Mononuclear cell (primary cell): ENCODE data around the gene TRMT44. TPM values are rescaled to one million over a fixed set of nuclear protein-coding genes. Genes with fewer than 3 reads are reported as not detected.
"Not testable (repeated sequence)": the region's sequence is repeated elsewhere in the genome, so short reads cannot be mapped to it uniquely, and the experiment has no call there.

Experiments
- H3K27me3 ChIP-seq: 2 replicates; pipeline ENCODE4 v1.6.0; 2011; ENCODE audit warnings: low read length, control low read depth; ENCODE audit not compliant: insufficient read depth
- H3K4me1 ChIP-seq: 2 replicates; pipeline ENCODE4 v1.5.1; 2011; ENCODE audit warnings: mild to moderate bottlenecking, low read length, control low read depth; ENCODE audit not compliant: insufficient read depth
- H3K4me3 ChIP-seq: 2 replicates; pipeline ENCODE4 v1.5.1; 2011; ENCODE audit warnings: mild to moderate bottlenecking, low read length, moderate library complexity
- H3K9me3 ChIP-seq: 2 replicates; pipeline ENCODE4 v1.5.1; 2011; ENCODE audit warnings: low read depth, mild to moderate bottlenecking, control low read depth, low read length
- total RNA-seq: library from RNA; depleted of rRNA; stranded (reverse); fragments of >200 nt; gene quantifications from one replicate; pipeline ENCODE4 v1.2.3, GENCODE V29; 2012

Gene TRMT44
- total RNA-seq, 1 donor = 35.2 TPM

DNA sequence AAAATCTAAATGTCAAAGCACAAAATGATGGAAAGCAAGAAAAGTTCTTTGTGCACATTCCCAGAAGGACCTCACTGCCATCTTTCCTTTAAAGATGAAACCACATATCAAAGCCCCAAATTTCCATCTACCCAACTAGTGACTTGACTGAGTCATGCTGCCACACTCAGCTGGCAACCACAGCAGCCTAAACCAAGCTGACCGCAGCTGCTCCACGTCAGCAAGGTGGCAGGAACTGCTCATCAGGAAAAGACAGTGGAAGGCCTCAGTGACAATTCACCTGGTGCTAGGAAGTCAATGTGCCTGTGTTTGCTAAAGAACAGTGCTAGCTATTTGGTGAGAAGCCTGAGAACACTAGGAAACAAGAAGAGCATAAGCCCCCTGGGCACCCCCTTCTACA lies 26.2 kb upstream of the TRMT44 start:
- no peak overlapping the region for H3K4me3 ChIP-seq
- peaks cover 23% of the 10 kb centered on the region for H3K4me1 ChIP-seq
- no peaks in the 10 kb centered on the region for H3K27me3 ChIP-seq
- H3K9me3 ChIP-seq = no peaks in the 10 kb centered on the region

DNA sequence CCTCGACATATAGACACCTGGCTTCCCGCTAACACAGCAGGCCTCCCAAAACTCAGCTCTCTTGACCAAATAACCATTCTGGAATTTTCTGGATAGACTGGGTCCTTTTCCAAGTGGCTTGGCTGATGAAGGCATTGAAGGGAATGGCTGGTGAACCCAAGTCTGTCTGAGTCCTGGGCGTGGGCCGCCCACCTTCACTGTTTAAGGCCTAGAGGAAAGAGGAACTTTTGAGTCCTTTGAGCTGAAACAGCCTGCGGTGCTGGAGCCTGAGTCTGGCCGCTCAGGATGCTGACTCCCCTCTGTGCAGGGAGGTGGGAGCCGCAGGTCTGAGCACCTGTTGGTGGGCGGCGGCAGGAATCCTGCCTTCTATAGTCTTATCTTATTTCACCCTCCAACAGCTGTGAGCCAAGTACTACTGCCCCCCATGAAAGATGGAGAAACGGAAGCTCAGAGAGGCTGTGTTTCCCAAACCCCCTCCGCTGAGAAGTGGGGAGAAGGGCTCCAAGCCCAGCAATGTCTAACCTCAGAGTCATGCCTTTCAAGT lies 23.4 kb upstream of the TRMT44 start:
- Histone ChIP-seq H3K4me3 (no peak overlapping the region), H3K27me3 (no peaks in the 10 kb centered on the region), H3K9me3 (no peaks in the 10 kb centered on the region), H3K4me1 (peaks cover 15% of the 10 kb centered on the region)

DNA sequence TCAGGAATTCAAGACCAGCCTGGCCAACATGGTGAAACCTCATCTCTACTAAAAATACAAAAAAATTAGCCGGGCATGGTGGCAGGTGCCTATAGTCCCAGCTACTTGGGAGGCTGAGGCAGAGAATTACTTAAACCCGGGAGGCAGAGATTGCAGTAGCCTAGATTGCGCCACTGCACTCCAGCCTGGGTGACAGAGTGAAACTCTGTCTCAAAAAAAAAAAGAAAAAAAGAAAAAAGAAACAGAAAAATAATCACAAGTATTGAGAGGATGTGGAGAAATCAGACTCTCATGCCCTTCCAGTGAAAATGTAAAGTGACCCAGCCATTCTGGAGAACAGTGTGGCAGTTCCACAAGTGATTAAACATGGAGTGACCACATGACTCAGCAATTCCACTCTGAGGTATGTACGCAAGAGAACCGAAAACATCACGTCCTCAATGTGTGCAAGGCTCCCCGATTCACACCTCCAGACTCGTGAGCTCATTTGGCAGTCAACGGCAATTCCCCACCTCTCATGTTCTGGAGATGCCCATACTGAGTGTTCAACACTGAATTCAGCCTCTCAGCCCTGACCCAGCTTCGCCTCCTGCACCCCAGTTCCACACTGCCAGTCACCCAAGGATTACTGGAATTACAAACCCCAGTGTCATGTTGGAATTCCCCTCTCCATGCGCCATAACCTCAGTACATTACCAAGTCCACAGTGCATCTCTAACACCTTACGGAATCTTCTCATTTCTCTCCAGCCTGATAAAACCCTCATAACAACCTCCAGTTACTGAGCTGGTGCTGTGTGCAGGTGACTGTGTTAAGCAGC lies 21.1 kb upstream of the TRMT44 start:
- H3K9me3 ChIP-seq = no peaks in the 10 kb centered on the region
- H3K27me3 ChIP-seq = no peaks in the 10 kb centered on the region
- H3K4me1 ChIP-seq = peaks cover 15% of the 10 kb centered on the region
- H3K4me3 ChIP-seq = no peak overlapping the region

DNA sequence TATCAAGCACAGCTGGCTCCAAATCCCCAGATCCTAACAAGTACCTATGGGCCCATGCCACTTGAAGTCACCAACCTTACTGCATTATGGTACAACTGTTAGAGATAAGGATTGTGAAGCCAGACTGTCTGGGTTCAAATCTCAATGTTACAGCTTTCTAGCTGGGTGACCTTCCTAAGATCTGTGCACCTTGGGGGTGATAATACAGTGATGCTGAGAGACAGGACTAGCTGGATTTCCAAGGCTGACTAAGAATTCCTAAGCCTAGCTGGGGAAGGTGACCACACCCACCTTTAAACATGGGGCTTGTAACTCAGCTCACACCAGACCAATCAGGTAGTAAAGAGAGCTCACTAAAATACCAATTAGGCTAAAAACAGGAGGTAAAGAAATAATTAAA lies 20.4 kb upstream of the TRMT44 start:
- H3K27me3 ChIP-seq, H3K4me3 ChIP-seq, H3K9me3 ChIP-seq: not testable (repeated sequence)
- peaks cover 15% of the 10 kb centered on the region for H3K4me1 ChIP-seq

DNA sequence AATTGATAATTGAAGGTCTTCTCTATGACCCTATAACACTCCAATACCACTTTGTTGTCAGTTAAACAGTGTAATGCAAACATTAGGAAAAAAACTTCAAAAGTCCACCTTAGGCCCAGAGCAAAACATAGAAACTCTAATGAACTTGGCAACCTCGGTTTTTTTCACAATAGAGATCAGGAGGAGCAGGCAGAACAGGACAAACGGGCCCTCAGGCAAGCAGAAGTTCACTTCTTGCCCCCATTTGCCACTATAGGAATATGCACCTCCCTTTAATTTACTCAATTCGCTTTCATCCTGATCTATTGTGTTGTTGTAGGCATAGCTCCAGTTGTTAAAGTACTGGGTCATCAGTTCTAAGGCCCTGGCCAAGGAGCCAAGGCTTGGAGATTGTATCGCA lies 18.2 kb upstream of the TRMT44 start:
- no peaks in the 10 kb centered on the region for H3K27me3 ChIP-seq
- H3K4me1 ChIP-seq = peaks cover 18% of the 10 kb centered on the region
- no peaks in the 10 kb centered on the region for H3K9me3 ChIP-seq
- H3K4me3 ChIP-seq = no peak overlapping the region

DNA sequence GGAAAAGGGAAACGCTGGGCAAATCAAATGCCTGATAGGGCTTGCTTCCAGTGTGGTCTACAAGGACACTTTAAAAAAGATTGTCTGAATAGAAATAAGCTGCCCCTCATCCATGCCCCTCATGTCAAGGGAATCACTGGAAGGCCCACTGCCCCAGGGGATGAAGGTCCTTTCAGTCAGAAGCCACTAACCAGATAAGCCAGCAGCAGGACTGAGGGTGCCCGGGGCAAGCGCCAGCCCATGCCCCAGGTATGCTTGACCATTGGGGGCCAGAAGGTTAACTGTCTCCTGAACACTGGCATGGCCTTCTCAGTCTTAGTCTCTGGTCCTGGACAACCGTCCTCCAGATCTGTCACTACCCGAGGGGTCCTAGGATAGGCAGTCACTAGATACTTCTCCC lies 17.8 kb upstream of the TRMT44 start:
- Histone ChIP-seq H3K4me1 (peaks cover 23% of the 10 kb centered on the region), H3K27me3 (no peaks in the 10 kb centered on the region), H3K4me3 (no peak overlapping the region), H3K9me3 (no peaks in the 10 kb centered on the region)

DNA sequence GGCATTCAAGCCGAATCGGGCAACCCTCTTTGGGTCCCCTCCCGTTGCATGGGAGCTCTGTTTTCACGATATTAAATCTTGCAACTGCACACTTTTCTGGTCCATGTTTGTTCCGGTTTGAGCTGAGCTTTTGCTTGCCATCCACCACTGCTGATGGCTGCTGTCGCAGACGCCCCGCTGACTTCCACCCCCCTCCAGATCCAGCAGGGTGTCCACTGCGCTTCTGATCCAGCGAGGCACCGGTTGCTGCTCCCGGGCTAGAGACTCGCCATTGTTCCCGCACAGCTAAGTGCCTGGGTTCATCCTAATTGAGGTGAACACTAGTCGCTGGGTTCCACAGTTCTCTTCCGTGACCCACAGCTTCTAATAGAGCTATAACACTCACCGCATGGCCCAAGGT lies 13.3 kb upstream of the TRMT44 start:
- Histone ChIP-seq H3K4me3 (no peak overlapping the region), H3K27me3 (no peaks in the 10 kb centered on the region), H3K4me1 (peaks cover 17% of the 10 kb centered on the region), H3K9me3 (no peaks in the 10 kb centered on the region)

DNA sequence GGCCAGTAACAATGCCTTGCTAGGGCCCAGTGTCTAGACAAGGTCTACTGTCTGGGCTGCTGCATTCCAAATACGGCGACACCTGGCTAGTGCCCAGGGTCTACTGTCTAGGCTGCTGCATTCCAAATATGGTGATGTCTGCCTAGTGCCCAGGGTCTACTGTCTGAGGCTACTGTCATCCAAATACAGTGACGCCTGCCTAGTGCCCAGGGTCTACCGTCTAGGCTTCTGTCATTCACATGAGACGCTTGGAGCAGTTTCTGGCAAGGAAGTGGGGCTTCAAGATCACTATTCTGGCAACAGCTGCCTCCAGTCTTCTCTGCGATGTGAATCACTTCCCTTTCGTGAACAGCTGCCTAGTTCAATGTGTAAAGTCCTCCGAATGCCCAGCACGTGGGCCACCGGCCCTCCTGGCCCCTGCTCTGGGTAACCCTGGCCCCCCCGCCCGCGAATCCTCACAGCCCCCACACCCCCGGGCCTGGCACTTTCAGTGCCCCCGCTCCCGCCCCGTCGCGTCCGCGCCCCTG lies 12.8 kb upstream of the TRMT44 start:
- H3K4me3 ChIP-seq = peak overlapping the region; percentile 61

DNA sequence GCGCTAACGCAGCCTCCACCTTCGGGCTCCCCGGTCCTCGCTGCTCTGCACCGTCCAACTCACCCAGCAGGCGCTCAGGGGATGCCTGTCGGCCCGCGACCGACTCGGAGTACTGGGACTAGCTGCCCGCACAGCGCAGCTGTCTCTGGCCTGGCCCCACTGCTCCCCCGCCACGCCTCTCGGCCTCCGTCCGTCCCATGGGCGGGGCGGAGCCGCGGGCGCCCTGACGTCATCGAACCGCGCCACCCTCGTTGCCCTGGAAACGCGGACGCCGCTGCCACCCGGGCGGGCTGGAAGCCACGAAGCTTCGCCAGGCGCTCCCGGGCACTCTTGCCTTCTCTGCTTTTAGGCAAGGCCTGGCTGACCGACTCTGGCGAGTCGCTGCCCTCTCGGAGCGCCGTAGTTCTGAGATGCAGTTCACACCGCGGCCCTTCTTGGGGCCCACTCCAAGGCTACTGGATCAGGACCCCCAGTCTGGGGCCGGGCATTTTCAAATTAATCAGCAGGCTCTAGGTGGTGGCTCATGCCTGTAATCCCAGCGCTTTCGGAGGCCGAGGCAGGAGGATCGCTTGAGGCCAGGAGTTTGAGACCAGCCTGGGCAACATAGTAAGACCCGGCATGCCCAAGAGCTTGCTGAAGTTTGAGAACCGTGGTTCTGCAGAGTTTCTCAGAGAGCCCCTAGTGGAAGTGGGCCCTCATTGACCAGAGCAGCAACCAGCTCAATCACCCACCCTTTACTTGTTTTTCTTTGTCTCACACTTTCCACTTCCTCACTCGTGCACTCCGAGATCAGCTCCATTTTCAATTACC lies 12.1 kb upstream of the TRMT44 start:
- peak overlapping the region; percentile 61 for H3K4me3 ChIP-seq
- no peaks in the 10 kb centered on the region for H3K9me3 ChIP-seq
- no peaks in the 10 kb centered on the region for H3K27me3 ChIP-seq
- H3K4me1 ChIP-seq = peaks cover 17% of the 10 kb centered on the region

More for the DNA sequence above, 12.8 kb upstream of the TRMT44 start:
- Histone ChIP-seq H3K9me3 (no peaks in the 10 kb centered on the region), H3K4me1 (peaks cover 17% of the 10 kb centered on the region), H3K27me3 (no peaks in the 10 kb centered on the region)

DNA sequence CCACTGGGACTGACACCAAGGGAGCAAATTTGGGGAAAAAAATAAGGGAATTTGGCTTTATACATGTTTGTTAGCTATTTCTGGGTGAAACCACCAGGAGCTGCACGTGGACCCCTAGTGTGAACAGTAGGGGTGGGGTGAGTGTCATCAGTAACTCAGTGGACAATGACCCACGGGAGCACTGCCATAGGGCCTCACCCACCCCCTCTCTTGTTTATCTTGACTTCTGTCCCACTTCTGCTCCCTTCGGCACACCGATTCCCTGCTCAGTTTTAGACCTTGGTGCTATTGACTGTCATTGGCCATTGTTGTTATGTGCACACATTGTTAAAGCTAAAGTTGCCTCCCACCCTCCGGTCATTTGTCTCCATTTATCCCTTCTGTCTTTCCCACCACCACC lies 9.0 kb upstream of the TRMT44 start:
- peaks cover 29% of the 10 kb centered on the region for H3K4me1 ChIP-seq
- H3K9me3 ChIP-seq = no peaks in the 10 kb centered on the region
- H3K27me3 ChIP-seq = no peaks in the 10 kb centered on the region
- H3K4me3 ChIP-seq = no peak overlapping the region

DNA sequence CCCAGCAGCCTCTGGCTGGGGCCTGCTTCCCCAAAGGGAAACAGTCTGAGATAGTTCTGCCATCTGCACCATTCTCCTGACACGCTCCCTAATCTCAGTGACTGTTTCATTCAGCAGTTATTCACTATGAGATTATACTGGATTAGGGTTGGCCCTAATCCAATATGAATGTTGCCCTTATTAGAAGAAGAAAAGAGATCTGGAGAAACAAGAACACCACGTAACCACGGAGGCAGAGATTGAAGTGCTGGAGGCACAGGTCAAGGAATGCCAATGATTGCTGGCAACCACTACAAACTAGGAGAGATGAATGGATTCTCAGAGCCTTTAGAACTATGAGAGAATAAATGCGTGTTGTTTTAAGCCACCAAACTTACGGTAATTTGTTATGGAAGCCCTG lies 7.4 kb upstream of the TRMT44 start:
- Histone ChIP-seq H3K4me3 (no peak overlapping the region), H3K27me3 (no peaks in the 10 kb centered on the region), H3K4me1 (peaks cover 20% of the 10 kb centered on the region), H3K9me3 (no peaks in the 10 kb centered on the region)

DNA sequence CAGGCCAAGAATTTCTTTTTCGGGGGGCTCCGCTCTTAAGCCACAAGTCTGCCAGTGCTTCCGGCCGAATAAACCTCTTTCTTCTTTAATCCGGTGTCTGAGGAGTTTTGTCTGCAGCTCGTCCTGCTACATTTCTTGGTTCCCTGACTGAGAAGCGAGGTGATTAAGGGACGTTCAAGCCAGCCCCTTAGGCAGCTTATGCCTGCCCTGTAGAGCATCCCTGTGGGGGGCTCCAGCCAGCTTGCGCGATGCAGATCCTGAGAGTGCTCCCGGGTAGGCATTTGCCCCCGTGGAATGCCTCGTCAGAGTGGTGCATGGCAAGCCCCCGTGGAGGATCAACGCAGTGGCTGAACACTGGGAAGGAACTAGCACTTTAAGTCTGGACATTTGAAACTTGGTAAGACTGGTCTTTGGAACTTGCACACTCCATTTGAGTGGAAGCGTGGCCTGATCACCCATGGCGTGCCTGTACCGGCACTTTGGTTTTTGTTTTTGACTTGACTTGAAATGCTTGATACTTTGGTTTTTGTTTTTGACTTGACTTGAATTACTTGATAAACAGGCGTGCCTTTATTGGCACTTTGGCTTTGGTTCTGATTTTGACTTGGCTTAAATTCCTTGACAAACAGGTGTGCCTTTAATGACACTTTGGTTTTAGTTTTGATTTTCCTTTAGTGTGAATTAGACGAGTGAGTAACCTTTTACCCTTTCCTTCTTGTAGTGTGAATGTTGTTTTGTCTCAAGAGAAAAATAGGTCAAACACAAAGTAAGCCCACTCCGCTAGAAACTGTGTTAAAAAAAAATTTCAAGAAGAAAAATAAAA lies 6.1 kb upstream of the TRMT44 start:
- Histone ChIP-seq H3K4me1 (peaks cover 13% of the 10 kb centered on the region), H3K4me3 (no peak overlapping the region)

DNA sequence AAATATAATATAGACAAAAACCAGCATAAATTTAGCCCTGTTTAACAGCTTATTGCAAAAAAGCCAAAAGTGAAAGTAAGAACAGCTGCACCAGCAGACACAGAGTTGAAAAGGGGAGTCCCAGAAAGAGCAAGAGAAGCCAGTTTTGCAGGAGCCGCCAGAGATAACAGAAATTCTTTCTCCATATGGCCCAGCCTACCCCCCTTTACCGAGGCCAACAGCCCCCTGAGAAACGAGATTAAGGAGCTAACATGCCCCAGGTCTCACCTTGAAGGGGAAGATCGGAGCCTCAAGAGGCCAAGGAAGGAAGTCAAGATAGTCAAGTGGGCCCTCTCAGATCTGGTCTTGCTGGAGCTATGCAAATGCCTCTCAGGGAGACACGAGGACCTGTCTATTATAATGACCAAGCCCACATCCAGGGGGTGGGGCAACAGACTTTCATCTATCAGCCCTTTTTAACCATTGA lies 4.9 kb upstream of the TRMT44 start:
- Histone ChIP-seq H3K4me3 (peak overlapping the region; percentile 17), H3K27me3 (no peaks in the 10 kb centered on the region), H3K9me3 (no peaks in the 10 kb centered on the region), H3K4me1 (peaks cover 20% of the 10 kb centered on the region)

More for the DNA sequence above, 6.1 kb upstream of the TRMT44 start:
- Histone ChIP-seq H3K27me3 (no peaks in the 10 kb centered on the region), H3K9me3 (no peaks in the 10 kb centered on the region)

DNA sequence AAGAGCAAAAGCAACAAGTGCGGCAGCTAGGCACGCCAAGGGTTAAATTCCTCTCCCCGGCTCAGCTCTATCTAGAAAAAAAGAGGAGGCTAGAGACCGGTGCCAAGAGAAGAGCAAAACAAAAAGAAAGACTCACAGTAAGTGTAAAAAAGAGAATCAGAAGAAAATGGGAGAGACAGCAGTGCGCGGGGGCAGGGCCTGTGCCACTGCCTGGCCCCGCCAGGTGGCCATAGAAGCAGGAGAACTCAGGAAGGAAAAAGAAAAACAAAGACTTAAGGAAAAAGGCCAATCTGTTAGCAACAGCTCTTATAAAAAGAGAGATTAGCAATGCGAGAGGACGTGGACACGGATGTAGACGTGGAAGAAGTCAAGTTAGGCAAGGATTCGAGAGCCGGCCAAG lies 3.3 kb upstream of the TRMT44 start:
- peaks cover 33% of the 10 kb centered on the region for H3K4me1 ChIP-seq
- no peak overlapping the region for H3K4me3 ChIP-seq
- H3K9me3 ChIP-seq = no peaks in the 10 kb centered on the region
- no peaks in the 10 kb centered on the region for H3K27me3 ChIP-seq
